DMS53 (cell line): Measurements from ENCODE around the gene IL4I1.
A peak's percentile ranks its signal among the peaks of the same experiment; 100 is the strongest.

Experiments
- DNase-seq: peaks from one replicate; lab custom pipeline; 2025; lab: John Stamatoyannopoulos, UW

The IL4I1 gene

DNA sequence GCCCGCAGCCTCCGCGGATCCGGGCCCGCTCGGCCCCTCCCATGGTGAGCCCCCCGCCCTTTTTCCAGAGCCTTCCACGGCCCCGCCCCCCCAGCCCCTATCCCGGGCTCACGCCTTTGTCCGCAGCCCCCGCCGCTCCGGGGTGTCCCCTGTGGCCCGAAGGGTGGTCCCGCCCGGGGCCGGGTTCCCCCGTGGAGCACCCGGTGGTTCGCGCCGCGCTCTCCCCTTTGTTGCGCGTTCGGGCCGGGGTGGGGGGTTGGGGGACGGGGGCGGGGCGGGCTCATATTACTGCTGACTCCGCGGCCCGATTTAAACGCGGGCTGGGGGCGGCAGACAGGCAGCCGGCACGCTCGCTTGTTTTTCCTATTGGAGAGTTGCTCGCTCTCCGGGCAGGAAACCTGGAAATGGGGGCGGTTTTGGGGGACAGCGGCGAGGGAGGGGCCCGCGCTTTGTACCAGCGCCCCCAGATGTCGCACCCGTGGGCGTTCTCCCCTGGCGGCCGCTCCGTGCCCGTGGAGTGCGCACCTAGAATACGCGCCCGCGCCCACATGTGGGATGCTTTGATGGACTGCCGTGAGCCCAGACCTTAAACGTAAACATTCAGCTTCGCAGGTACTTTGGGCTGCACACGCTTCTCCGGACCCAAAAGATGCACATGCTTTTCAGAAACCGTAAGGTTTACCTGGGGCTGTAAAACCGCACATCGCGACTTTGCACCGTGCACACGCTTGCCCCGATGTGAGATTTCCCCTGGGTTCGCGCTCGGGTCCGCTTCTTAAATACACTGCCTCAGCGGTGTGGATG is 45.0 kb downstream of the IL4I1 start:
- peak; percentile 67 for DNase-seq

DNA sequence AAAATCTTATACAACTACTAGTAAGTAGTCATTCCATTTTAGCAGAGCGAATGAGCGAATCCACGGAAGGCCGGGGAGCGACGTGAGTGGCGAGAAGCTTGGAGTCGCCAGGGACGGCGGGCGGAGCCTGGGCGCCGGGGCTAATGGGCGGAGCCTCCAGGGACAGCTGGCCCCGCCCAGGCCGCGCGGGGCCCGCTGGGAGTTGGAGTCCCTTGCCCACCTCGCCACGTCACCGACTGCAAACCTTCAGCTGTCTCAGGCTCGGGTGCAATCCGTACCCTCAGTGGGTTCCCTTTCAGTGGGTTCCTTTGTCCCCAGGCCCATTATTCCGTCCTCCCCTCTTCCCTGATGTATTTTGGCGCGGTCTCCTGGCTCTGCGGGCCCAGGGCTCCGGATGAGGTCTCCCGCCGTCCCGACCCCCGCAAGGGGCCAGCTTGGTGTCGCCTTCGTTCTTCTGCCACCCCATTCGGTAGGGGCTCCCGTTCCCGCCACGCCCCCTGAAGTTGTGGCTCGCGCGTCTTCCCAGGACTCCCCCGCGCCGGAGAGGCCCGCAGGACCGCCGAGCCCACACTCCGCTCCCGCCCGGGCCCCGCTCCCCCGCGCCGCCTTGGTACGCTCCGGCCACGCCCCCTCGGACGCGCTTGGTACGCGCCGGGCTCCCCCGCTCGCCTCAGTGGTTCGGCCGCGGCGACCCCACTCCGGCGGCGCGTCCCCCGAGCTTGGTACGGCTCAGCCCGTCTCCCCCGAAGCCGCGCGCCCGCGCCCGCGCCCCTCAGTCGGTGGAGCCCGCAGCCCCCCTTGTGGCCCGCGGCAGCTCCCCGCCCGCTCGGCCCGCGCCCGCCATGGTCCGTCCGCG is 46.0 kb downstream of the IL4I1 start, which contains the start of gene PTOV1:
Gene PTOV1 (plus strand): TSS at position 673 of the 856 bp plus-strand sequence.
- DNase-seq = peak; percentile 95

DNA sequence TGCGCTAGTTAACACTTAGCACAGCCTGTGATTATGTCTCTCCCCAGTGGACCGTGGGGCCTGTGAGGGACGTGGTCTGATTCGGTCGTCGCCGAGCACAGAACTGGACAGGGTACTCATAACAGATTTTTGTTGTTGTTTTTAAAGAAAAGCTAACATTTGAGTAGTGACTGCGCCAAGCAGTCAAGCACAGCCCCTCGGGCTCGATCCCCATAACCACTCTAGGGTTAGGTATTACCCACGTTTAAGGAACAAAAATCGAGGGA is 46.5 kb downstream of the IL4I1 start:
- DNase-seq = no peak

DNA sequence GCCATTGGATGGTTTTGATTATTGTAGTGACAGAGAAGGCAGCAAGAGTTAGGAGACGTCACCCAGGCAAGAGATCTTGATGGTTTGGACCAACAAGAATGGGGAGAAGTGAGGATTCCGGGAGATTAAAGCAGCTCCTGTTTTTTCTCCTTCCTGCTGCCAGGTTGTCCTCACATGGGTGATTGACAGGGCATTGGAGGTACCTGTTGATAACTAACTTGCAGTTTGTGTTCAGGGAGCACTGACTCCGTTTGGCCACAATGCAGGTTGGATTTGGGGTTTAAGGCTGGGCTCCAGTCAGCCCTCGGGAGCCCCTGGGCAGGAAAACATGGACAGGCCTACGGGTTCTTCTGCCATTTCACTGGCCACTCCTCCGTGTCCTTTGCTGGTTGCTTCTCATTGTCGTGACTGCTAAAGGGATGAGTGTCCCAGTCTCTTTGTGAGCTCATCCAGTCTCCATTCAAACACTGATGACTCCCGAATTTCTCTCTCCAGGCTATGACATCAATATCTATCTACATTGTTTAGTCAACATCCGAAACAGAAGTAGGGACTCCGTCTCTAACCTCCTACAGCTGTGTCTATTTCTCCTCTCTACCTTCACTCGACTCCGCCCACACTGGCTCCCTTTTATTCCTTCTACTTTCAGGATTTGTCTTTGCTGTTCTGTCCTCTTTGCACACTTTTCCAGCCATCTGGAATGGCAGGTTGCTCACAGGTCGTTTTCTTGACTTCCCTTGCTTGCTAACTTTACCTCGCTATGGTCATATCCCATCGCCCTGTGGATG is 47.1 kb downstream of the IL4I1 start:
- peak; percentile 73 for DNase-seq

DNA sequence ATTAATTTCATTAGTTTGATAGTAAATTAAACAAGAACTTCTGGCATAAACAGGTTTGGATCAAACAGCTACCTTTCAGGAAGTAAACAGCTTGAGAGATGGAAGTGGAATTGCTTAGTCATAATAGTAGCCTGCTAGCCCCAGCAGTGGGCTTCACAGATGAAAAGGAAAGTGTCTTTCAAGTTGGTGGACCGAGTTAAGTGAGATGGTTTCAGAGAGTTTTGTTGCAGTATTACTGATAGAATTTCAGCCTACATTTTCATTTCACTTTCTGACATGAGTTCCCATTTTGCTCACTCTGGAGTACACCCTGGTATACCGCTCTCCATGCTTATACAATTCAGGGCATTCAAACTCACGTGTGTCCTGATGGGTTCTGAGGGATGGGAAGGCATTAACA is 47.7 kb downstream of the IL4I1 start:
- peak; percentile 34 for DNase-seq

DNA sequence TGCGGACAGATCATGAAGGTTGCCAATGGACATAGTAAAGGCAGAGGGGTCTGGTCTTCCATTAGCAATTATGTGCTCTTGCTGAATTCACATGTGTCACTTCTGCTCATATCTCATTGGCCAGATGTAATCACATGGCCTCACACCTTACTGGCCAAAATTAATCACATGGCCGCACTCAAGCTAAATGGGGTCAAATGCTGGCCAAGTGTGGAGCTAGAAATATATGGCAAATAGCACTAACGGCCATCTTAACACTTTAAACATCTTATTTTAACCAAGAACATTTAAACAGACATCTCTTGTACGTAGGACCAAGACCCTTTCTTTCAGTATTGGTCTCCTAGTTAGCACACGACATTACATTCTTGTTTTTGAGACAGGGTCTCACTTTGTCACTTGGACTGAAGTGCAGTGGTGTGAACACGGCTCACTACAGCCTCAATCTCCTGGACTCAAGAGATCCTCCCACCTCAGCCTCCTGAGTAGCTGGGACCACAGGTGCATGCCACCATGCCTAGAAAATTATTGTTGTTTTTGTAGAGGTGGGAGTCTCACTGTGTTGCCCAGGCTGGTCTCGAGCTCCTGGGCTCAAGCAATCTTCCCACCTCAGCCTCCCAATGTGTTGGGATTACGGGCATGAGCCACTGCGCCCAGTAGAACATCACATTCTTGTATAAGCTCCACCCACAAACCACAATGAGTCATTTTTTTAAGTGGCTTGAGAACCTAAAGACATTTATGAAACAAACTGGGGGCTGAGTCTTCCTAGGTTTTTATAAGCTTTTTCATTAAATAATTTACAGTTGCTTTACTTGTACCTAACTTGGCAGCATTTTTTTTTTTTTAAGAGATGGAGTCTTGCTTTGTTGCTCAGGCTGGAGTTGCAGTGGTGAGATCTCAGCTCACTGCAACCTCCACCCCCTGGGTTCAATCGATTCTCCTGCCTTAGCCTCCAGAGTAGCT is 48.7 kb downstream of the IL4I1 start:
- DNase-seq = peak; percentile 72

DNA sequence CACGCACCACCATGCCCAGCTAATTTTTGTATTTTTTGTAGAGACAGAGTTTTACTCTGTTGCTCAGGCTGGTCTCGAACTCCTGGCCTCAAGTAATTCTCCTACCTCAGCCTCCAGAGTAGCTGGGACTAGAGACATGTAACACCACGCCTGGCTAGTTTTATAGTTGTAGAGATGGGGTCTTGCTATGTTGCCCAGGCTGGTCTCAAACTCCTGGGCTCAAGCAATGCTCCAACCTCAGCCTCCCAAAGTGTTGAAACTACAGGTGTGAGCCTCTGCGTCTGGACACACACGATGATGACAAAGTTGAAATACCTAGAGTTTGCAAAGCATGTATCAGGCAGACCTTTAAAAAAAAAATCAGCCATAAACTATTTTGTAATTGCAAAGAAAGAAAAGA is 50.3 kb downstream of the IL4I1 start:
- DNase-seq = no peak

DNA sequence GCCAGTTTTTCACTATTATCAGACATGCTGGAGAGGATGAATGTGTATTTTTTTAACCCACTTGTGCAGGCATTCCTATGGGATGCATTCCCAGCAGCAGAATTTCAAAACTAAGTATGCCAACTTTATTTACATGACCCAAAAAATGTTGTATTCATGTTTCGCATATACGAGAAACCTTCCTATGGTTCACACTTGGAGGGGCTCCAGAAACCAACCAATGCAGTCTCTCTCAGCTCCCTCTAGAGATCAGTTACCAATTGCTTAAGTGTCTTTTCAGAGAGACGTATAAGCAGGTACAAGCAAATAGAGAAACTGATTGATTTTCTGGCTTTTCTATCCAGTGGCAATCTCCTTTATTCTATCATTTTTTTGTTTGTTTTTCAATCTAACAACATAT is 51.3 kb downstream of the IL4I1 start:
- no peak for DNase-seq

DNA sequence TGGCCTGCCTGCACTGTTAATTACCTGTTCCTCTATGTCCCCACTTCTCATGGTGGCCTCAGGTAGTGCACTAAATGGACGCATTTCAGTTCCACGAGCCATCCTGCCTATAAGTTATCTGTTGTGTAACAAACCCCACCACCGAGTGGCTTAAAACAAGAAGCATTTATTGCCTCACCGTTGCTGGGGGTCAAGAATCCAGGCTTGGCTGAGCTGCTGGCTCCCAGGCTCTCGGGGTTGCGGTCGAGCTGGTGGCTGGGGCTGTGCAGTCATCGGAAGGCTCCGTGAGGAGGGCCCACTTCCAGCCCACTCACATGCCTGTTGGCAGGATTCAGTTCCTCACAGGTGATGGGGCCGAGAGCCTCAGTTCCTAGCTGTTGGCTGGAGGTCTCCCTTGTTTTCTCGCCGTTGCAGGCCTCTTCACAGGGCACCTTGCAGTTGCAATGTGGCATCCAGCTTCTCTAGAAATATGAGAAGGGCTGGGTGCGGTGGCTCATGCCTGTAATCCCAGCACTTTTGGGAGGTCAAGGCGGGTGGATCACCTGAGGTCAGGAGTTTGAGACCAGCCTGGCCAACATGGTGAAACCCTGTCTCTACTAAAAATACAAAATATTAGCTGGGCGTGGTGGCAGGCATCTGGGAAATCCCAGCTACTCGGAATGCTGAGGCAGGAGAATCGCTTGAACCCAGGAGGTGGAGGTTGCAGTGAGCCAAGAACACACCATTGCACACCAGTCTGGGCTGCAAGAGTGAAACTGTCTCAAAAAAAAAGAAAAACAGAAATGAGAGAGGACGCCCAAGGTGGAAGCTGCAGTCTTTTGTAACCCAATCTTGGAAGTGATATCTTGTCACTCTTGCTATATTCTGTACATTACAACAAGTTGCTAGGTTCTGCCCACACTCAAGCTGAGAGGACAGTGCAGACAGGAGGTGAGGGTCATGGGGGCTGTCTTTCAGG is 52.3 kb downstream of the IL4I1 start:
- no peak for DNase-seq

DNA sequence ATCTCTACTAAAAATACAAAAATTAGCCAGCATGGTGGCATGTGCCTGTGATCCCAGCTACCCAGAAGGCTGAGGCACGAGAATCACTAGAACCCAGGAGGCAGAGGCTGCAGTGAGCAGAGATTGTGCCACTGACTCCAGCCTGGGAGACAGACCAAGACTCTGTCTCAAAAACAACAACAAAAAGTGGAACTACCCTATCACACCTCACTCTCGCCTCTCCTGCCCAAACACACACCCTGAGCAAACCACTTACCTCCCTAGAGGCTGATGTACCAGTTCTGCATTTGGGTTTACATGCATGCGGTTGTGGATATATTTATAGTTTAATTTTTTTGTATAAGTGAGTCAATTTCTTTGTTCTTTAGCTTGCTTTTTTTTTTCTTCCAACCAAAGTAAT is 53.4 kb downstream of the IL4I1 start:
- no peak for DNase-seq

DNA sequence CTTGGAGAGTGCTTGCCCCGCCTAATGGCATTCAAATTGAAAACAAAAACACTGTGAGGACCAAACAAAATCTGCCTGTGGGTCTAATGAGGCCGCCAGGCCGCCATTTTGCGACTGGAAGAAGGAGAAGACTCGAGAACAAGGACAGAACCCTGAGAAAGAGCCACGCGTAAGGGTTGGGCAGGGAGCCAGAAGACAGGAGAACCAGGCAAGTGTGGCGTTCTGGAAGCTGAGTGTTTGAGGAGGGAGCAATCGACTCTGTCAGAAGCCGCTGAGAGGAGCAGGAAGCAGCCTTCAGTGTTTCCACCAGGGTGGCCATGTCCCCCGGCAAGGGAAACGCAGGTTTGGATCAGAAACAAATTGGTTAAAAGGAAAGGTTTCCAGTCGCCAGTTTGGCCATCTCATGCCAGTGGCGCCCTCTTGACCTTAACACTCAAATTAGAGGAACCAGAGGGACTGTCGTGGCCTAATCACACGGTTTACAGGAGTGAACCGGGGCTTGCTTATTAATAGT is 55.9 kb downstream of the IL4I1 start:
- no peak for DNase-seq

DNA sequence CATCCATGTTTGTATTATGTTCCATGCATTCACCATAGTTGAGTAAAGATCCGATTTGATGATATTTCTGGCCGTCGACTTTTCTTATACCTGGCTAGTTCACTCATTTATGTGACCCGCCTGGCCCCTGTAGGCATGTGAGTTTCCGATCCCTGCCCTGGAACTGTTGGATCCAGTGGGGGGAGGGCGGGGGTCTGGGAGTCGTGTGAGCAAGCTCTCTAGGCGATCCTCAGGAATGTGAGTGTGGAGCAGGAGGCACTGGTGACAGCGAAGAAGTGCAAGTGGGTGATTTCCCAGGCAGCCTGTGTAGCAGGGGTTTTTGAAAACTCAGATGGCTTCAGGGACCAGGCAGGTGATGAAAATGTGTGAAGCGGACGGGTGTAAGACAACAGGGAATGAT is 56.4 kb downstream of the IL4I1 start:
- no peak for DNase-seq

DNA sequence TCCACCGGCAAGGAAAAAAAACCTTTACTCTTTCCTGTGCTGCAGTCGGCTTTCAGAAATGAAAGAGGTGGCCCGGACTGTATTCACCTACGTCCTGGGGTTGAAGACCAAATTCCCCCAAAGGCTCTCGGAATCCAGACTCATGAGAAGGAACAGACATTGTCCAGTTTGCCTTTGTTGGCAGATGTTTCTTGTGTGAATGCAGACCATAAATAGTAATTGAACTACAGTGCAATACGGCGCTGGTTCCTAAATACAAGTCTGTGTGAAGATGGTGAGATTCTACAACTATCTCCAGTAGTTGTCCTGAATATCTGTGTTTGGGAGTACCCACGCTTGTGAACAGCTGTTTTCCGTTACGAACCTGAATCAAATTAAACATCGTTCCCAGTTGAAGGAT is 57.0 kb downstream of the IL4I1 start:
- no peak for DNase-seq
